ENCODE measurements around the gene CEP89.
"Not testable (repeated sequence)": the region's sequence is repeated elsewhere in the genome, so short reads cannot be mapped to it uniquely, and the experiment has no call there.

CEP89 gene

DNA sequence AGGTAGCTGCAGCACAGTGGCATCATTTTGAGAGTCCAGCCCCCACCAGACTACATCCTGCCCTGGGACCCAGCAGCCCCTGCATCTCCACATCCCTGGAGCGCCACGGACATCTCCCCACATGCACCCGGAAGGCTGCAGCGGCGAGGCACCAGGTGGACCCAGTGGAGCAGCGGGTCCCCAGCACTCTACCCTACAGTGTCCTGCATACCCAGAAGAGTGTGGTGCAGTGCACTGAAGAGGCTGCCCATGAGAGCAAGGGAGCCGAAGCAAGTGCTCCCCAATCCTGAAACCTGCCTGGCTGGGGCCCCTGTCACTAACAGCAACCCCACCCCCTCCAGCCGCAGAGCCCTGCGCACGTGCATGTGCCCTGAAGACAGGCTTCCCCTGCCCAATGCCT lies 80.9 kb downstream of the CEP89 start:
- no peak for DNase-seq

DNA sequence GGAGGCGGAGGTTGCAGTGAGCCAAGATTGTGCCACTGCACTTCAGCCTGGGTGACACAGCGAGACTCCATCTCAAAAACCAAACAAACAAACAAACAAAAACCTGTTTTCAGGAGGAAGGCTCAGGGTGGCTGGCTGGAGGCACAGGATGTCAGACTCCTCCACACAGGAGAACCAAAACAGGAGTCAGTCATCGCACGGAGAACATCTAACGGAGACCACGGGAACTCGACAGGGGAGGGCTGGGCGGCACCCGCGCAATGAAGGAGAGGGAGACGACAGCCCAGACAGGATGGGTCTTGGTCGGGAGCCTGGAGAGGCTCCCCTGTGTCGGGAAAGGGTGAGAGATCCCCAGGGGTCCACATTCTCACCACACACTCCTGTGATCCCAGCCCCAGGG lies 81.4 kb downstream of the CEP89 start:
- DNase-seq = no peak

DNA sequence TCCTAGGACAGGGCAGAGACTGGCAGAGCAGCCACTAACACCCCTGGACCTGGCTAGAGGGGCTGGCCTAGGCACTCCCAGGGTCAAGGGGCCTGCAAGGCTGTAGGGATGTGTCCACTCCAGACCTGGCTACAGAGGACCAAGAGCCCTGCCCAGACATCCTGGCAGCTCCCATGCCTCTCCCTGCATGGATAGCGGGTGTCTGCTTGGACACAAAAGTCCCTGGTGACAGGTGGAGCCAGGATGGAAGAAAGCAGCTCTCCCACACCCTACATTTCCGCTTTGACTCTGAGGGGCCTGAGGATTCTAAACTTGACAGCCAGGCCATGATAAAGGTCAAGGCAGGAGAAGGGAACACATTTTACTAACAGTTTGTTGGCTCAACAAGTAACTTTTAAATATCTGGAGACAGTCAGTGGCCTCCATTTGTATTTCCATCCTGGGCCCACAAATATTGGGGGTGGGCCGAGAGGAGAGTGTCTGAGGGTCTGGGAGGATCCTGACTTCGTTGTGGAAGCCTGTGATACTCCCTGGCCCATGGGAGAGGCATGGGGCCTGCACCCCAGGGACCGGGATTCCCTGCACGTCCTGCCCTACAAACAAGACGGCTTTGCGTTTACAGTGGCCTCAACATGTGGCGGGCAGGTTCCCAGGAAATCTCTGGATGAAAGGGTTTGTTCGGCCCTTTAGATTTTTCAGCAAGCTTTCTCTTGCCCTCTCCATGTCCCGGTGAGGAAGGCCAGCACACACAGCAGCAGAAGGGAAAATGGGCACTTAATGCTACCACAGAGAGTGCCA lies 82.4 kb downstream of the CEP89 start:
- DNase-seq = no peak

DNA sequence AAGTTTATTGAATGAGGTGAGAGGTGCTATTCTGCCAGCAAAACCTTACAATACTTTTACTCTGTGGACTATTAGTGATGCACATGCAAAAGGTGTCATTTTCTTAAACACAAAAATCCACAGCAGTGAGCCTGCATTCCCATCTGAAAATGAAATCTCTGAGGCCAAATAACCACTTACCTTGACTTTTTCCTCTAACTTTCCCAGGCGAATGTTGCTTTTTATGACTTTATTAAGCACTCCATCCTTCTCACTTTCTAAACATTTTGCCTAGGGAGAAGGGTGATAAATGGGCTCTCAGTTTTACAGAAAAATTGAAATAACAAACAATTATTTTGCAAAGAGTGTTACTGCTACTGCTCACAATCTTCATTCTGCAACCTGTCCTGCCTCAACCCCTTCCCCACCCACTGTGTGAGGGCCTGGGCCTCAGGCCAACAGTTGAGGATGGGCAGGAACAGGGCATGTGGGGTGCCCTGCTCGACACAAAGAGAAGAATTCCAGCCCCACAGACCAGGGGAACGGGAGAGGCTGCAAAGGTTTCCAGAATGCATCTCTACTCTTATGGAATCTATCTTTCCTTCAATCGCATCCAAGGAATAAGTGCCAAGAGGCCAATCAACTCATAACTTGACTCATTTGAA lies 84.1 kb downstream of the CEP89 start:
- no peak for DNase-seq

DNA sequence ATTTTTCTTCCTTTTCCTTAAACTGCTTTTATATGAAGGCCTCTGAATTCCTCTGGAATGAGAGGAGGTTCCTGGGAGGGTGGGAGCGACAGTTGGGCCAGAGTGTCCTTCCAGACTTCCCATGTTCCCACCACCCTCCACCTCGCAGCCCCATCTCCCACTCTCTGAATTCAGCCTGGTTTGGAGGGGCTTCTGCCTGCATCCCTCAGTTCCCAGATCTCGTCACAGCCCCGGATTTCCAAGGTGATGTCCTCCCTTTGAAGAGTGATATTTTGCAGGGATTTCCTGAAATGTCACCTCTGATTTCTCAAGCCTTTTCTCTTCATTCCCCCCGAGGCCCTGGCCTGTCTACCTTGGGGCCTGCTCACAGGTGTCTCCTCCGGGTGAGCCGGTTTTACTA lies 85.5 kb downstream of the CEP89 start:
- DNase-seq = no peak

DNA sequence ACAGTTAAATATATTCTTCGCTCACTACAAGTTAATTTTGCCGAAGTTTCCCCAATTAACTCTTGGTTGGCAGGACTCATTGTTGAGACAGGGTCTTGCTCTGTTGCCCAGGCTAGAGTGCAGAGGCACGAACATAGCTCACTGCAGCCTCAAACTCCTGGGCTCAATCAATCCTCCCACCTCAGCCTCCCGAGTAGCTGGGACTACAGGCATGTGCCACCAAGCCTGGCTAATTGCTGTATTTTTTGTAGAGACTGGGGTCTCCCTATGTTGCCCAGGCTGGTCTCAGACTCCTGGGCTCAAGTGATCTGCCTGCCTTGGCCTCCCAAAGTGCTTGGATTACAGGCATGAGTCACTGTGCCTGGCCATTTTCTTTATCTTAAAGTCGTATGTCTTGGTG lies 86.5 kb downstream of the CEP89 start:
- DNase-seq = not testable (repeated sequence)

DNA sequence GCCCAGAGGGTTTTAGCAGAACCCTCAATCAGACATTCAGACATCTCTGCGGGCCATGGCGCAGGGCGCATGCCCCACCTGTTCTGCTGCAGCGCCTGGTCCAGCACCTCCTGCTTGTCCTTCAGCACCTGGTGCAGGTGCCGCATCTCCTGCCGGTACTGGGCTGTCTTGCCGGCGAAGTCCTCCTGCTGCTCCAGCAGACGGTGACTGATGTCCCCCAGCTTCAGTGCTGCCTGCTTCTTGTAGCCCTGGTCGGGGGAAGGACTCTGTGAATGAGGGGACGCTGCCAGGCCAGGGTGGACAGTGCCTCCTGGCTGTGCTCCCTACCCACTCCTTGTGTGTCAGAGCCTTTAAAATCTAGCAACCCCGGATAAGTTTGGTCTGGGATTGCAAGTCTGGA lies 90.0 kb downstream of the CEP89 start:
- no peak for DNase-seq

DNA sequence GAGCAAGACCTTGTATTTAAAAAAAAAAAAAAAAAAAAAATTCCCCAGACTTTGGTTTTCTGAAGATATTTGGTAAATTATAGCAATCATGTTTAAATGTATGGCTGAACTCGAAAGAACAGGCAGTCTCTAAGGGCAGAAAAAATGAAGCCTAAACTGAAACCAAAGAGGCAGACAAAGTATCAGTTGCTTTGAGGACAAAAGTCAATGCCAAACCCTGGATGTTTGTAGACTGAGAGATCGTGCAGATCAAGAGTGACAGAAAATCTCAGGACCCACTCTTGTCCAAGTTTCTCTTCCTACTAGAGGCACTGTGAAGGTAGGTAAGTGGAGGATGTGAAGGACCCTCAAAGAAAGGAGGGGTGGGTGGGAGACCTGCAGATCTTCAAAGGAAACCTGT lies 91.1 kb downstream of the CEP89 start:
- no peak for DNase-seq

DNA sequence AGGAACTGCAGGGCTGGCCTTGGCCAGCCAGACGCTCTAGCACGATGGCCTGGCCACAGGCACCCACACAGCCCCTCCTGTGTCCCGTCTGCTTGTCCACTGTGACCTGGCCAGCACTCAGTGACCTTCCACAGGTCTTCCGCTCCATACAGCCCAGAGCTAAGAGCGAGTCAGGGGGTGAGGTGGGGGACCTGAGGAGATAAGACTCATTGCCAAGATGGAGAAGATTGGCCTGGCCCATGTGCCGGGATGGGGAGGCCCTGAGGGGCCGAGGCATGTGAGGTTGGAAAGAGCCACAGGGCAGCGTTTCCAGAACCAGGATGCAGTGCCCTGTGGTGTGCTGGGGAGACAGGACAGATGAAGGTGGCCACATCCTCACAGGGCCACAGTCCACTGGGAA lies 92.0 kb downstream of the CEP89 start:
- DNase-seq = no peak

DNA sequence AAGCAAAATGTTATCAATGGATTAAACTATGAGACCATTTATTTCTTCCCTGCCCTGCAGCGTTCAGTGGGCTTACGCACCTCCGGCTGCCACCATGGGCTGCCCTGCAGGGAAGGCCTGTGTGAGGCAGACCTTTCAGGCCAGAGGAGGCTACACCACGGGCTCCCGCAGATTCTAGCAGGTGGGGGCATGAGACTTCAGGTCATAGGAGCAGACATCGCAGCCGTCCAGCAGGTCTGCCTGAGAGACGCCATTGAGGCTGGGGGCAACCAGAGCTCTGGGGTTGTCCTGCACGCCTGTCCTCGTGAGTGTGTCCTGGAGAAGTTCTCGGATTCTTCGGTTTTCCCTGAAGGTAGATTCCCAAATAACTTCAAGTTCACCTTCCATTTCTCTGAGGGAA lies 92.8 kb downstream of the CEP89 start:
- DNase-seq = no peak

DNA sequence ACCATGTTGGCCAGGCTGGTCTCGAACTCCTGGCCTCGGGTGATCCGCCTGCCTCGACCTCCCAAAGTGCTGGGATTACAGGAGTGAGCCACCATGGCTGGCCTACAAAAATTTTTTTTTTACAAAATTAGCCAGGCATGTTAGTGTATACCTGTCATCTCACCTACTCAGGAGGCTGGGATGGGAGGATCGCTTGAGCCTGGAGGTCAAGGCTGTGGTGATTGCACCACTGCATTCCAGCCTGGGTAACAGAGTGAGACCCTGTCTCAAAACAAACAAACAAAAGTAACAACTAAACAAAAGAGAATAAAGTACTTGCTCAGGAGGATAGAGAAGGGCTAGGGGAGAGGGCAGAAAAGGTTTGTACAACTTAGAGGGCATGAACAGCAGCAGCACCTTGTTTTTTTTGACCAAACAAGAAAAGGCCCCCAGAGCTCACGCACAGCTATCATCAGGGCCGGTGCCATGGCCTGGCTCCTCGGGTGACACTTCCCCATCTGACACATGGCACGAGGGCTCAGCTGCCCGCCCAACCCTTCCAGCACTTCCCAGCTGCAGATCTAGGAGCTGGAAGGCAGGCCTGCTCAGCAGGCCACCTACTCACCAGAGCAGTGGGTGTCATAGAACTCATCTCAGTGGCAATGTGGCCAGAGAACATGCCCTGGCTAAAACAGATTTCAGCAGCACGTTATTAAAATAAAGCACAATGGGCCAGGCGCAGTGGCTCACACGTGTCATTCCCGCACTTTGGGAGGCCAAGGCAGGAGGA lies 93.6 kb downstream of the CEP89 start:
- no peak for DNase-seq

DNA sequence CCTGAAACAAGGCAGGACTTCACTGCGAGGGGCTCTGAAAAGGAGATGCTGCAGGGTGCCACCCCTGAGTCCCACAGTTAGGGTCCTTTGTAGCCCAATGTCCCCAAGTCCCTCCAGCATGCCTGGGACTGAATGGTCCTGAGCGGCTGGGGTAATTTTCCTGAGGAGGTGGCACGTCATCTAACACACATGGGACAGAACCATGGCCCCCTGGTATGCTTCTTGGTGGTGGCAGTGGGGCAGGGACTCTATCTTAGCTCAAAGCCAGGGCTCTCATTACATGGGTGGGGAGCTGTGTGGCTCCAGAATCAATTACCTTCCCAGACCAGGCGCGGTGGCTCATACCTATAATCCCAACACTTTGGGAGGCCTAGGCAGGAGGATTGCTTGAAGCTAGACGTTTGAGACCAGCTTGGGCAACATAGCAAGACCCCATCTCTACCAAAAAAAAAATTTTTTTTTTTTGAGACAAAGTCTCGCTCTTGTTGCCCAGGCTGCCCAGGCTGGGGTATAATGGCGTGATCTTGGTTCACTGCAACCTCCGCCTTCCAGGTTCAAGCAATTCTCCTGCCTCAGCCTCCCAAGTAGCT lies 94.3 kb downstream of the CEP89 start:
- DNase-seq = no peak

DNA sequence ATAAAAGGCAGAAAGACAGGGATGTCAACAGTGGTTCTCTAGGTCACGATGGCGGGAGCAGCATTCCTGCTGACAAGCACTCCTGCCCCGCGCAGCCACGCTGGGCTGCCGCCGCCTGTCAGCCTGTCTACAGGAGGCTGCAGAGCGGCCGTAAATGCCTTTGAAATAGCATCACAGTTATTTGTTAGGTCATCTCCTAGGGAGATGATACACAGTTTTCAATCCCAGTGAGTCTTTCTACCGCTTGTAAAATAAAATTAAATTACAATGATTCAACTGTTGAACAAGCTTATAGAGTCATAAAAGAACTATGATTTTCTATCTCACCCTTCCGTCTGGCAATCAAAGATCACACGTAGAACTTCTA lies 94.9 kb downstream of the CEP89 start:
- no peak for DNase-seq

DNA sequence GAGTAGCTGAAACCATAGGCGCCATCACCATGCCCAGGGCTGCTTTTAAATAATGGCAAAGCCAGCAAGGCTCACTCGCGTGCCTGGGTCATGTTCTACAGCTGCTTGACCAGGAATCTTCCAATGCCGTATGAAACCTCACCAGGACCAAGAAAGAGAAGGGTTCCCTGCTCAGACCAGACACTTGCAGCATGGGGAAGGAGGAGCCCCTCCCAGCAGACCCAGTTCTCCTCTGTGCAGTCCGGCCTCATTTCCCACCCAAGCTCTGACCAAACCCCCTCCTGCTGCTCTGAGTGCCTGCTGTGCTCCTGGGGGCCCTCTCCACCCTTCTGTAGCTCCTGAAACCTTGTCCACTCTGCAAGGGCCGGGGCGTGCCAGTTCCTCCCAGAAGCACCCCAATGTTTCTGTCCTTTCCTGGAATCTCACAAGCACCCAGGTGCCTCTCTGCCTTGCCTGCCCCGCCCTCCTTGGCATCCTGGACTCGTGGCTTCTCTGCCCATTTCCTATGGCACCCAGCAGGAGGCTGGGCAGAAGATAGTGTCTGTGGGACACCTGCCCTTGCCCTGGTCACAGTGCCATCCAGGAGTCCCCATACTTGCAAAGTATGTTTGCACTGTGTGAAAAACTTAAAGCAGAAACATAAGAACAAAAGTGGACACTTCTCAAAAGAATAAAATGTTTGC lies 95.4 kb downstream of the CEP89 start:
- DNase-seq = no peak

DNA sequence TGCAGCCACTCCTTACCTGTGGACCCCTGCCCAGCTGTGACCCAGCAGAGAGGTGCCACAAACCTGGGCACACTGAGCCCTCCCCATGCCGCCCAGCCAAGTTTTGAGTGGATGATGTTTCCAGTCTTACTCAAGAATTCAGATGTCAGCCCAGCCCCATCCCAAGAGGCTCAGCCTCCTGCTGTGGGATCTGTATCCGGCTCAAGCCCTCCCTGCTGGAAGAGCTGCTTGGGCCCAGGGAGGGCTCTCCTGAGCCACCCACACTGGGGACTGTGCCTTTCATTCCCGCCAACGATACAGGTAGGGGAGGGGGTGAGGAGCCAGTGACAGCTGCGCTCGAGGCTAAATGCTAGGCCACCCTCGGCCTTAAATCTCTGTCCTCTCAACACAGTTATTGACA lies 96.3 kb downstream of the CEP89 start:
- no peak for DNase-seq

DNA sequence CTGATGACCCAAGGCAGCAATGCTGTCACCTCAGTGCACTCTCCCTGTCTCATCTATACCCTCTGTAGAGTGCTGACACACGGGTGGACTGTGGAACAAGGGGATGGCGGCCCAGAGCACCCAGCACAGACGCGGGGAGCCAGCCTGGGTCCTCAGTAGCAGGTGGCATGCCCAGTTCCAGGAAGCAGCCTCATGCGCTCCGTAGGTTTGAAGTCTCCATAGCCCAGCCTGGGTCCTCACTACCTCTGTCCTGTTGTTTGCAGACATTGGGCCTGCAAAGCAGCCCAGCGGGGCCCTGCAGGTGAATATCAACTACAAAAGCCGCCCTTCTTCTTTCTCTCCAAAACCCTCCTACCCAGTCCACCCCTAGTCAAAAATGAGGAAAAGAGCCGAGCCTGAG lies 97.2 kb downstream of the CEP89 start:
- DNase-seq = no peak

DNA sequence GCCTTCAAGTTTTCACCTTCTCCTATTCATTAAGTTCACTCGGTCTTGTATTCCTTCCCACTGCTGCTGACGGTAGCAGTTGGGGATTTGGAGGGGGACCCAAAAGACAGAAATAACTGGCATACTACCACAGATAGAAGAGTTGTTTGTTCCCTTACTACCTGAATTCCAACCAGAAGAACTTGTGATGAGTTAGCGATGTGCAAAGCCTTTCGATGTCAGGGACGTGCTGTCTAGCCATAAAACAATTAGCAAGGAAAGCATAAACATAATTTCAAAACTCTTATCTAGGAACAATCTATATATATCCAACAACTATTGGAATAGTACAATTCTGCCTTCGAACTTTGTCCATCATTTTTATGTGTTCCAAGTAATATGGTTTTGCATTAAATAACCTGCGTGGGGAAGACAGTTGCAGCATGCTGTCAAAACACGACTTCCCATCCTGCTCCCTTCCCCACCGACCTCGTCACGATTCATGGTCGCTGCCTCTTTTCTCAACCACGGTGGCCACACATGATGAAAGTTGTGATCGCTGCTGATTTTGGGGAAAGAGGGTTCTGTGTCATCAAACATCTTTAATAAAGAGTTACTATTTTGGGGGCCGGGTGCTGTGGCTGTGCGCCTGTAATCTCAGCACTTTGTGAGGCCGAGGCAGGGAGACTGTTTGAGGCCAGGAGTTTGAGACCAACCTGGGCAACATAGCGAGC lies 98.4 kb downstream of the CEP89 start:
- DNase-seq = no peak

DNA sequence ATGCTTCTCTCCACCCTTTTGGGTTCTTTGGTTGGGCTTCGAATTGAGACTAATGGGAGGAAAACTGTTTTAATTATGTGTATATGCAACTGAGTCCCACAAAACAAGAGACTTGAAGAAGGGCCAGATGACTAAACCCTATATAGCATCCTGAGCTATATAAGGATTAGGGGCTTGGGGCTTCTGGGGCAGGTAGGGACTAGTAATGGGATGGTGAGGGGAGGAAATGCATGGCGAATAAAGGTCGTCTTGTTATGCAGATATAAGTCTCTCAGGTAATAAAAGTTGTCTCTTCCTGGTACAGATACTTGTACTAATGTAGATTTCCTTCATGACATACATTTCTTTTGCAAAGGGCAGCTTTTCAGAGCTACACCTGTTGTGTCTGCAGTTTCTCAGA lies 99.4 kb downstream of the CEP89 start:
- DNase-seq = no peak

DNA sequence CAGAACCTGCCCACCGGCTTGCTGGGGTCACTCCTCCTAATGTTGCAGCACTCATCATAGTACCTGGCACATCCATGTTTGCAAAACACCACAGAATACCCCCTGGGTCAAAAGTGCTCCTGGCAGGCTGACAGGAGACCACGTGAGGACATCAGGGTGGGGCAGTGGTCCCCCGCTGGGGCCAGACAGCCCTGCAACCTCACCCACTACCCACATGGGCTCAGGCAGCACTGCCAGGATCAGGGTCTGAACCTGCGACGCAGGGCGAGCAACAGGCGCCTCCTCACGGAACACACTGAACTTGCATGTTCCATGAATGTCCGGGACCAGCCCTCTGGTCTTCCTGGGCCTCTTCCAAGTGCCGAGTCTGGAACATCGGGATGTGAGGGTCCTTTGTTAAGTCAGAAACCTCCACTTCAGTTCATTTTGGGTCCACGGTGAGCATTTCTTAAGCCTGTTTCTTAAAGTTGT lies 100.7 kb downstream of the CEP89 start:
- DNase-seq = no peak

DNA sequence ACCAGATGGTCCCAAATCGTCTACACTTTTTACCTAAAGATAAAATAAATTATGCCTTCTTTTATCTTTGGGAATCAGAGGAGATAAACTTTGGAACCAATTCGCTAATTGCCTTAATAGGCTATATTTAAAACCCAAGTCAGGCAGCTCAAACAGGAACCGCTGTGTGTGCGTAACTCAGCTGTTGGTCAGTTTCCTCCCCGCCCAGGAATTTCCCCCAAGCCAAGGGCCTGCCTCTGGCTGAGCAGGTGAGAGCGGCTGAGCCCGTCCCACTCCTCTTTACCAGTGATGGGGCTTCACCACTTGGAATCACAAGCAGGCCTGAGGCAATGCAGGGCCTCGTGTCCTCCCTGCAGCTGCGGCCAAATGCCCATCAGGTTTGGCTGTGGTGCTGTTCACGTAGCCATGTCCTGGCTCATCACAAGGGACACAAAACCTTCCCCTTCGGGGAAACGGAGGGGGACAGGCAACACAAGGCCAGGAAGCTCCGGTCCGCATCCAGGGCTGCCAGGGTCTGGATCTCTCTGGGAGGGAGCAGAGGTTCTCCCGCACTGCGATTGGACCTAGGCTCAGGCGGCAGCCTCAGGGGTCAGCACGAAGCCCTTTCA lies 101.7 kb downstream of the CEP89 start:
- DNase-seq = no peak

DNA sequence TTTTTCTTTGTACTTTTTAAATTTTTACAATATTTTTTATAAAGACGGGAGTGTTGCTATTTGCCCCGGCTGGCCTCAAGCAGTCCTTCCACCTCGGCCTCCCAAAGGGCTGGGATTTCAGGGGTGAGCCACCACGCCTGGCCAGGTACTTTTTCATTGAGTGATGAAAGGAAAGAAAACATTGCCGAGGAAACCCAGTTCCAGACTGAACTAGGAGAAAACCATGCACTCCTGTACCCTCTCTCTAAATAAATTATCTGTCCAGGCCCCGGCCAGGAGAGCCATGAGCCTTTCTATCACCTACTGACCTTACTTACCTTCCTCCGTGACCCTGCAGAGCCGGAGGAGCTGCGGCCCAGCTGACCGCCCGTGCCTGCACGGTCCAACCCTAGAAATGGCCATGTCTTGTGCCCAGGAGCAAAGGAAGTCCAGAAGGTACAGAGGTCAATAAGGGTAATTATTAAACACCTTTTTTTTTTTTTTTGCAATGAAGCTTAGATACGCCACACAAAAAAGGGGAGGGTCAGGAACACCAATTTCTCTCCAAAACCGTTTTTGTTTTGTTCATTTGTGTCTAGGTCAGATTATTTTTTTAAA lies 102.3 kb downstream of the CEP89 start, which contains the start of gene SLC7A9:
SLC7A9 (minus strand) TSS at position 399 of the 597 bp plus-strand sequence. CDS start 1,233 bp downstream, outside the sequence.
- no peak for DNase-seq

All from DMS 273 treated with DMSO at 0.1 percent for 48 hours (cell line).